Lung (tissue), 12 donors: Measurements from ENCODE around the gene NRP2. TPM values are rescaled to one million over a fixed set of nuclear protein-coding genes. Genes with fewer than 3 reads are reported as not detected.
A peak's percentile ranks its signal among the peaks of the same experiment; 100 is the strongest.

ENCODE experiments used
- ATAC-seq: fragments of 200-7000 bp; cut with Tn5 transposase; one replicate; pipeline ENCODE4 v1.9.1; 2020; ENCODE audit warnings: moderate number of reproducible peaks; ENCODE audit not compliant: insufficient read depth, low FRiP score
- DNase-seq, 3 donors: peaks; one replicate each; pipeline ENCODE4 v3.0.0-alpha.2; 2013 to 2017
- H3K27ac ChIP-seq, 2 donors: one replicate each; pipeline ENCODE4 v1.5.1; 2013; ENCODE audit warnings: mild to moderate bottlenecking in 2 of 2, moderate library complexity in 2 of 2, control low read depth in 1 of 2, inconsistent platforms in 1 of 2, low read depth in 1 of 2, low read length in 1 of 2
- H3K27me3 ChIP-seq, 3 donors: one replicate each; pipeline ENCODE4 v1.5.1; 2013; ENCODE audit warnings: low read length in 2 of 3; ENCODE audit not compliant: control insufficient read depth in 3 of 3, insufficient read depth in 3 of 3
- H3K36me3 ChIP-seq, 4 donors: one replicate each; pipeline ENCODE4 v1.5.1; 2013; ENCODE audit warnings: low read length in 4 of 4, mild to moderate bottlenecking in 1 of 4, moderate library complexity in 1 of 4; ENCODE audit not compliant: control insufficient read depth in 4 of 4, insufficient read depth in 4 of 4
- H3K4me1 ChIP-seq, 5 donors: one replicate each; pipeline ENCODE4 v1.5.1; 2013; ENCODE audit warnings: low read length in 5 of 5, mild to moderate bottlenecking in 2 of 5, moderate library complexity in 1 of 5; ENCODE audit not compliant: control insufficient read depth in 5 of 5, insufficient read depth in 5 of 5
- H3K4me3 ChIP-seq: one replicate; pipeline ENCODE4 v1.5.1; 2013; ENCODE audit warnings: mild to moderate bottlenecking, control low read depth, moderate library complexity
- H3K9ac ChIP-seq, 2 donors: one replicate each; pipeline ENCODE4 v1.5.1; 2013; ENCODE audit warnings: low read length in 2 of 2, control low read depth in 1 of 2; ENCODE audit not compliant: insufficient read depth in 1 of 2
- H3K9me3 ChIP-seq, 4 donors: one replicate each; pipeline ENCODE4 v1.5.1; 2013; ENCODE audit warnings: low read length in 3 of 4, mild to moderate bottlenecking in 1 of 4, moderate library complexity in 1 of 4; ENCODE audit not compliant: control insufficient read depth in 4 of 4, insufficient read depth in 3 of 4
- CTCF ChIP-seq: IDR thresholded peaks from 2 replicates; pipeline ENCODE4 v1.5.1; 2012; ENCODE audit warnings: mild to moderate bottlenecking; ENCODE audit errors: control extremely low read depth, extremely low read depth
- WGBS, 2 donors: extraction: QIAGEN DNeasy Blood & Tissue Kit; methylation state at CpG; one replicate each; pipeline ENCODE4 v1.1.7; 2013; 5-methylcytosine and 5-hydroxymethylcytosine counted together
- polyA plus RNA-seq, 2 donors: library from polyadenylated mRNA; stranded (reverse); fragments of 200-250 nt; gene quantifications; one replicate each; pipeline ENCODE4 v1.2.1, GENCODE V29; 2013
- total RNA-seq, 2 donors: library from RNA; depleted of rRNA in 1 of 2; stranded (reverse); fragments of >200 nt in 1 of 2; gene quantifications; one replicate each; pipeline ENCODE4 v1.2.1, GENCODE V29; 2014 to 2021
- donor health status: control.
- donor health status: control.
- donor health status: Bipolar disorder and iron deficiency.
- donor health status: healthy.
- donor health status: DM: yes; HTN: yes; CAD: no.

NRP2 gene
- total and polyA plus RNA-seq, 4 donors = 20.4 to 125 (median 63.2) TPM

- no peak for TF ChIP-seq CTCF
- Histone ChIP-seq H3K27me3 (no peaks in the 10 kb centered on the region), H3K9ac (no peak overlapping the region), H3K36me3 (no peaks in the 10 kb centered on the region), H3K4me1 (peaks cover 0 to 27% (median 0%) of the 10 kb centered on the region in 5 donors), H3K27ac (no peak overlapping the region), H3K9me3 (peaks cover 0 to 4% (median 0%) of the 10 kb centered on the region in 4 donors), H3K4me3 (no peak overlapping the region)
- no peak for DNase-seq
- ATAC-seq = no peak
Measured at GRCh38 chr2:205816268-205816667, 134.0 kb downstream of the NRP2 start.

GRCh38 chr2:205822579-205822978 is 140.3 kb downstream of the NRP2 start:
- H3K4me3 ChIP-seq = no peak overlapping the region
- no peak overlapping the region for H3K27ac ChIP-seq
- no peaks in the 10 kb centered on the region for H3K27me3 ChIP-seq
- H3K9me3 ChIP-seq = no peaks in the 10 kb centered on the region
- ATAC-seq (no peak), DNase-seq (no peak)
- no peak for TF ChIP-seq CTCF
- H3K4me1 ChIP-seq = peaks cover 0 to 10% (median 0%) of the 10 kb centered on the region in 5 donors
- H3K9ac ChIP-seq = no peak overlapping the region
- 97% methylated on average over 2 of the region's 2 CpGs for WGBS, 2 donors
- peaks cover 0 to 1% (median 0%) of the 10 kb centered on the region in 4 donors for H3K36me3 ChIP-seq

- ATAC-seq = no peak
- Histone ChIP-seq H3K27ac (no peak overlapping the region), H3K27me3 (no peaks in the 10 kb centered on the region), H3K9me3 (no peaks in the 10 kb centered on the region), H3K4me1 (peaks cover 0 to 4% (median 0%) of the 10 kb centered on the region in 5 donors), H3K9ac (no peak overlapping the region), H3K4me3 (no peak overlapping the region), H3K36me3 (peaks cover 0 to 1% (median 0%) of the 10 kb centered on the region in 4 donors)
- WGBS, 2 donors = 71 to 86% methylated on average over 9 of the region's 9 CpGs
- no peak for DNase-seq
- no peak for TF ChIP-seq CTCF
Measured at GRCh38 chr2:205827809-205828365, 145.6 kb downstream of the NRP2 start.

GRCh38 chr2:205833864-205834263 is 151.6 kb downstream of the NRP2 start:
- Histone ChIP-seq H3K27ac (no peak overlapping the region), H3K27me3 (no peaks in the 10 kb centered on the region), H3K9ac (no peak overlapping the region), H3K4me3 (no peak overlapping the region), H3K9me3 (no peaks in the 10 kb centered on the region), H3K36me3 (no peaks in the 10 kb centered on the region), H3K4me1 (peaks cover 0 to 47% (median 10%) of the 10 kb centered on the region in 5 donors)
- 69 to 77% methylated on average over 2 of the region's 2 CpGs for WGBS, 2 donors
- ATAC-seq (no peak), DNase-seq (peak; percentile 40 to 89 (median 84))
- TF ChIP-seq CTCF = no peak
